GM18511 (cell line): ENCODE results near the gene USP47.

ENCODE experiments used
- ATAC-seq: cut with Tn5 transposase; IDR thresholded peaks from one replicate; pipeline ENCODE4 v1.9.1; 2021; ENCODE audit warnings: mild to moderate bottlenecking, moderate library complexity; ENCODE audit not compliant: unreplicated experiment

USP47 gene

GRCh38 chr11:11841723-11842420 lies at the start of gene USP47:
Gene USP47 (plus strand): TSS chr11:11841972. CDS start chr11:11842186, 214 bp downstream.
- ATAC-seq = peak; percentile 77

- ATAC-seq = no peak
These were observed 48.7 kb upstream of the USP47 start for GRCh38 chr11:11793073-11793472.

GRCh38 chr11:11798586-11799438 lies 43.0 kb upstream of the USP47 start:
- ATAC-seq = no peak

- ATAC-seq = no peak
These were observed 36.5 kb upstream of the USP47 start for GRCh38 chr11:11805228-11805627.

- no peak for ATAC-seq
These were observed 35.7 kb upstream of the USP47 start for GRCh38 chr11:11806074-11806473.

GRCh38 chr11:11806586-11806985 lies 35.2 kb upstream of the USP47 start:
- ATAC-seq = no peak

GRCh38 chr11:11807811-11808782 lies 33.7 kb upstream of the USP47 start:
- no peak for ATAC-seq

GRCh38 chr11:11808992-11809615 lies 32.7 kb upstream of the USP47 start:
- no peak for ATAC-seq

GRCh38 chr11:11810764-11811726 lies 30.7 kb upstream of the USP47 start:
- ATAC-seq = no peak

- ATAC-seq = no peak
These were observed 28.3 kb upstream of the USP47 start for GRCh38 chr11:11813288-11813962.

- ATAC-seq = no peak
These were observed 26.9 kb upstream of the USP47 start for GRCh38 chr11:11814614-11815452.

- ATAC-seq = no peak
These were observed 25.1 kb upstream of the USP47 start for GRCh38 chr11:11816511-11817314.

- no peak for ATAC-seq
These were observed 23.8 kb upstream of the USP47 start for GRCh38 chr11:11817957-11818356.

GRCh38 chr11:11818529-11819121 lies 23.1 kb upstream of the USP47 start:
- no peak for ATAC-seq

GRCh38 chr11:11821899-11822298 lies 19.9 kb upstream of the USP47 start:
- ATAC-seq = no peak

GRCh38 chr11:11822946-11823345 lies 18.8 kb upstream of the USP47 start:
- ATAC-seq = no peak

GRCh38 chr11:11826260-11826659 lies 15.5 kb upstream of the USP47 start:
- ATAC-seq = no peak
